Suprapubic skin (tissue), 4 donors: ENCODE results near the gene NAA80. TPM values are rescaled to one million over a fixed set of nuclear protein-coding genes. Genes with fewer than 3 reads are reported as not detected.
A peak's percentile ranks its signal among the peaks of the same experiment; 100 is the strongest.

Experiments used
- DNase-seq, 2 donors: peaks; one replicate each; pipeline ENCODE4 v3.0.0-alpha.2; 2019; ENCODE audit warnings: low spot score in 2 of 2
- H3K27ac ChIP-seq: fragments of 200-600 bp; sonication (generic); one replicate; pipeline ENCODE4 v1.5.1; 2019
- H3K27me3 ChIP-seq: fragments of 200-600 bp; sonication (generic); one replicate; pipeline ENCODE4 v1.5.1; 2019
- H3K36me3 ChIP-seq: fragments of 200-600 bp; sonication (generic); one replicate; pipeline ENCODE4 v1.5.1; 2019
- H3K4me1 ChIP-seq: fragments of 200-600 bp; sonication (generic); one replicate; pipeline ENCODE4 v1.5.1; 2019
- H3K4me3 ChIP-seq: fragments of 200-600 bp; sonication (generic); one replicate; pipeline ENCODE4 v1.5.1; 2019; ENCODE audit warnings: mild to moderate bottlenecking
- H3K9me3 ChIP-seq: fragments of 200-600 bp; sonication (generic); one replicate; pipeline ENCODE4 v1.5.1; 2019
- CTCF ChIP-seq, 2 donors: fragments of 200-600 bp in 1 of 2; fragments of 450-650 bp in 1 of 2; sonication (generic) in 1 of 2; IDR thresholded peaks; one replicate each; pipeline ENCODE4 v1.5.1; 2016 to 2019; ENCODE audit warnings: antibody characterized with exemption in 2 of 2, mild to moderate bottlenecking in 1 of 2, moderate library complexity in 1 of 2
- EP300 ChIP-seq: sonication (generic); formaldehyde crosslinking; IDR thresholded peaks from one replicate; pipeline ENCODE4 v1.6.1; 2017; ENCODE audit warnings: antibody characterized with exemption
- POLR2A ChIP-seq, 2 donors: fragments of 450-650 bp; IDR thresholded peaks; one replicate each; pipeline ENCODE4 v1.6.1; 2017; ENCODE audit warnings: antibody characterized with exemption in 2 of 2, mild to moderate bottlenecking in 2 of 2, moderate library complexity in 2 of 2
- POLR2AphosphoS5 ChIP-seq, 3 donors: sonication (generic); formaldehyde crosslinking; IDR thresholded peaks; one replicate each; pipeline ENCODE4 v1.6.1; 2017; ENCODE audit warnings: antibody characterized with exemption in 3 of 3
- WGBS: methylation state at CpG from one replicate; pipeline ENCODE4 v1.1.5; 2018; 5-methylcytosine and 5-hydroxymethylcytosine counted together
- total RNA-seq, 4 donors: library from RNA; depleted of rRNA; stranded (reverse); fragments of >200 nt; gene quantifications; one replicate each; pipeline ENCODE4 v1.1.0, GENCODE V29; 2016

Gene NAA80
- total RNA-seq, 4 donors from 2014 or later, result 19.5 to 23.4 (median 20.3) TPM

GRCh38 chr3:50271314-50271936, 27.8 kb downstream of the NAA80 start:
- no peaks in the 10 kb centered on the region for H3K9me3 ChIP-seq
- TF ChIP-seq CTCF (IDR thresholded peaks at IDR 0.05), result no peak
- no peak for TF ChIP-seq EP300
- TF ChIP-seq POLR2AphosphoS5 (IDR thresholded peaks at IDR 0.05), result no peak
- TF ChIP-seq POLR2A (IDR thresholded peaks at IDR 0.05), result no peak
- no peak overlapping the region for H3K4me3 ChIP-seq
- H3K4me1 ChIP-seq, result peaks cover 82% of the 10 kb centered on the region
- H3K36me3 ChIP-seq, result no peaks in the 10 kb centered on the region
- H3K27me3 ChIP-seq, result peaks cover 23% of the 10 kb centered on the region
- 77% methylated on average over 9 of the region's 10 CpGs for WGBS
- DNase-seq, result no peak
- no peak overlapping the region for H3K27ac ChIP-seq

GRCh38 chr3:50270422-50271224, 28.6 kb downstream of the NAA80 start:
- peak in 1 of 2 donors; percentile 76 for DNase-seq
- peaks cover 17% of the 10 kb centered on the region for H3K27me3 ChIP-seq
- TF ChIP-seq CTCF (IDR thresholded peaks at IDR 0.05) (no peak), POLR2A (IDR thresholded peaks at IDR 0.05) (no peak), POLR2AphosphoS5 (IDR thresholded peaks at IDR 0.05) (no peak), EP300 (no peak)
- WGBS, result 78% methylated on average over 18 of the region's 19 CpGs
- H3K4me1 ChIP-seq, result peaks cover 84% of the 10 kb centered on the region
- no peaks in the 10 kb centered on the region for H3K36me3 ChIP-seq
- H3K9me3 ChIP-seq, result no peaks in the 10 kb centered on the region
- no peak overlapping the region for H3K27ac ChIP-seq
- H3K4me3 ChIP-seq, result no peak overlapping the region

- no peak for DNase-seq
- Histone ChIP-seq H3K27ac (no peak overlapping the region), H3K4me3 (no peak overlapping the region), H3K4me1 (peaks cover 84% of the 10 kb centered on the region), H3K36me3 (no peaks in the 10 kb centered on the region), H3K27me3 (peaks cover 11% of the 10 kb centered on the region), H3K9me3 (no peaks in the 10 kb centered on the region)
- WGBS, result 100% methylated on average over 1 of the region's 8 CpGs
- no peak for TF ChIP-seq POLR2AphosphoS5 (IDR thresholded peaks at IDR 0.05)
- TF ChIP-seq CTCF (IDR thresholded peaks at IDR 0.05), result no peak
- no peak for TF ChIP-seq EP300
- no peak for TF ChIP-seq POLR2A (IDR thresholded peaks at IDR 0.05)
Observed at GRCh38 chr3:50269977-50270413, 29.2 kb downstream of the NAA80 start.

GRCh38 chr3:50269460-50269859, 29.7 kb downstream of the NAA80 start:
- Histone ChIP-seq H3K27me3 (peaks cover 7% of the 10 kb centered on the region), H3K4me3 (peak overlapping the region; percentile 6), H3K36me3 (no peaks in the 10 kb centered on the region), H3K9me3 (no peaks in the 10 kb centered on the region), H3K27ac (peak overlapping the region; percentile 12), H3K4me1 (peaks cover 83% of the 10 kb centered on the region)
- 58% methylated on average over 4 of the region's 4 CpGs for WGBS
- DNase-seq, result peak in 1 of 2 donors; percentile 79
- TF ChIP-seq CTCF (IDR thresholded peaks at IDR 0.05) (no peak), EP300 (no peak), POLR2A (IDR thresholded peaks at IDR 0.05) (no peak), POLR2AphosphoS5 (IDR thresholded peaks at IDR 0.05) (no peak)
